Activated CD8-positive, alpha-beta memory T cell treated with anti-CD3 and anti-CD28 coated beads for 24 hours (primary cell): ENCODE measurements around the gene PPP1R9B.

Experiments
- DNase-seq: peaks from one replicate; pipeline ENCODE4 v3.0.0-alpha.2; 2020

The PPP1R9B gene

GRCh38 chr17:50187751-50188530 lies 37.5 kb upstream of the PPP1R9B start:
- DNase-seq: no peak

DNA sequence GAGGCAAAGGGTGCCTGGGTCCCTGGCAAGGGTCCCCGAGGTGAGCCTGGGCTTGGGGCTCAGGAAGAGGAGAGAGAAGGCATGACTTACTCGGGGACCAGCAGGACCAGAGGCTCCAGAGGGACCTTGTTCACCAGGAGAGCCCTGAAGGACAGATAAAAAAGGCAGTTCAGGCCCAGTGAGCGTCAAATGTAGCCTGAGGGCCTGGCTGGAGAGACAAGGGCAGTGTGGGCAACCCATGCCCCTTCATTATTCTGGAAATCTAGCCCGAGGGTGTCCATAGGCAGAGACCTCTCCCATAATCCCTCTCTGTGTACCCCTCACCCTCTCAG lies 36.9 kb upstream of the PPP1R9B start:
- no peak for DNase-seq

DNA sequence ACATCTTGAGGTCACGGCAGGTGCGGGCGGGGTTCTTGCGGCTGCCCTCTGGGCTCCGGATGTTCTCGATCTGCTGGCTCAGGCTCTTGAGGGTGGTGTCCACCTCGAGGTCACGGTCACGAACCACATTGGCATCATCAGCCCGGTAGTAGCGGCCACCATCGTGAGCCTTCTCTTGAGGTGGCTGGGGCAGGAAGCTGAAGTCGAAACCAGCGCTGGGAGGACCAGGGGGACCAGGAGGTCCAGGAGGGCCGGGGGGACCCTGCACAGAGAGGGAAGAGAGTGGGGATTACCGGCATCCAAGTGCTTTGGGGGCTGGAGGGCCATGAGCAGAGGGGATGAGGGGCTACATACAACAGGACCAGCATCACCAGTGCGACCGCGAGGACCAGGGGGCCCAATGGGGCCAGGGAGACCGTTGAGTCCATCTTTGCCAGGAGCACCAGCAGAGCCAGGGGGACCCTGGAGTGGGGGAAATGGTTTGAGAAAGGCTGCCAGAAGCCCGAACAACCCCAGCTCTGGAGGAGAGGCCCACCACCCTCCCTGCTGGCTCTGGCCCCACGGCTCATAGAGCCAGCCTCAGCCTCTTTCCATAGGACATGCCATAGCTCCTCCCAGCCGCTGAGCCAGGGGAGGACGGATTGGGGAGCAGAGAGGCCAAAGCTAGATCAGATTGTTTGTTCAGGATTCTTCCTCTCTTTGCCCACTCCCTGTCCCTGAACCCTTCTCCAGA lies 36.4 kb upstream of the PPP1R9B start:
- DNase-seq: no peak

- DNase-seq: no peak
Measured at GRCh38 chr17:50185631-50186471, 35.4 kb upstream of the PPP1R9B start.

DNA sequence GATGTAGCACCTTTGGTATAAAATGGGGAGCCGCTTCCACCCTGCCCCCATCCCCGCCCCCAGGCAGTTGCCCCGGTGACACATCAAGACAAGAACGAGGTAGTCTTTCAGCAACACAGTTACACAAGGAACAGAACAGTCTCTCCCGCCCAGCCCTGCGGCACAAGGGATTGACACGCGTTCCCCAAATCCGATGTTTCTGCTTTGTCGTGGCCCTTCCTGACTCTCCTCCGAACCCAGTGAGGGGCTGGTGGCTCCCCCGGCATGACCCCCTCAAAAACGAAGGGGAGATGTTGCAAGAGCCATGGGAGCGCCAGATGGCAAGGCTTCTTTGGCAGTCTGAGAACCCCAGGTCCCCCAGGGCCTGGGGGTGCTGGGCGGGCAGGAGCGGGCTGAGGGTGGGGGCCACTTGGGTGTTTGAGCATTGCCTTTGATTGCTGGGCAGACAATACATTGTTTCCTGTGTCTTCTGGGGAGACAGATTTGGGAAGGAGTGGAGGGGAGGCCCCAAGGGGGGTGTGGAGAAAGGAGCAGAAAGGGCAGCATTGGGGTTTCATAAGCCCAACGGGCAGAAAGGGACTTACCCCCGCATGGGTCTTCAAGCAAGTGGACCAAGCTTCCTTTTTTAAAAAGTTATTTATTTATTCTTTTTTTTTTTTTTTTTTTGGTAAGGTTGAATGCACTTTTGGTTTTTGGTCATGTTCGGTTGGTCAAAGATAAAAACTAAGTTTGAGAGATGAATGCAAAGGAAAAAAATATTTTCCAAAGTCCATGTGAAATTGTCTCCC lies 34.3 kb upstream of the PPP1R9B start:
- no peak for DNase-seq

GRCh38 chr17:50184064-50184463 lies 33.6 kb upstream of the PPP1R9B start:
- no peak for DNase-seq

- no peak for DNase-seq
Measured at GRCh38 chr17:50183421-50183994, 33.0 kb upstream of the PPP1R9B start.

- no peak for DNase-seq
Measured at GRCh38 chr17:50182783-50183420, 32.4 kb upstream of the PPP1R9B start.

DNA sequence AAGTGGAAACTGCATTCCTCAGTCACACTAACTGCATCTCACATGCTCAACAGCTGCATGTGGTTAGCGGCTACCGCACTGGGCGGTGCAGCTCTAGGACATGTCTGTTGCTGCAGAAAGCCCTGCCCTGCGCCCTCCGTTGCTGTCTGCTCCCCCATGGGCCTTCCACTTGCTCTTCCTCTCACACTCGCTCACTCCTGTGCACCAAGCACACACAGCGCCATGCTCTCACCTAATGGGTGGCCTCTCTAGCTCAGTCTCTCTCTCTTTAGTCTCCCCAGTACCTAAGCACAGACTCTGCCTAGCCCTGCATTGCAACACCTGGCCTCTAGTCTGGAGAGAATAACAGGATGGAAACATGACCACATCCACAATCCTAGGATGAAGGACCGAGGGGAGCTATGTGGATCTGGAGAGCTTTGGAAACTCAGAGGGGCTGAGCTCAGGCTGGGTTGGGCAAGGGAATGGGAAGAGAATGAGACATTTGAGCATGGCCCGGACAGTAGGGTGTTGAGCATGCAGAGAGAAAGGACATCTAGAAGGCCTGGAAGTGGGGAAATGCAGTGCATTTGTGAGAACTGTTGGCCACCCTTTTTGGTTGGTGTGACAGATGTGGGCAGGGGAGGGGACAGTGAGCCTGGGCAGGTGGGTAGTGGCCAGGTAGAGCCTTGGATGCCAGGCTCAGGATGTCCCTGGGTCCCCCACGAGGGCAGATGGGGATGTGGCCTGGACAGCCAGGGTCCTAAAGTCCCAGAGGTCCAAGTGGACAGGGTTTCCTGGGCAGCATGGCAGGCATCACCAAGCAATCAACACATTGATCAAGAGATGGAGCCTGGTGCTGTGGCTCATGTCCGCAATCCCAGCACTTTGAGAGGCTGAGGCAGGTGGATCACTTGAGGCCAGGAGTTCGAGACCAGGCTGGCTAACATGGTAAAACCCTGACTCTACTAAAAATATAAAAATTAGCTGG lies 31.4 kb upstream of the PPP1R9B start:
- DNase-seq: no peak

DNA sequence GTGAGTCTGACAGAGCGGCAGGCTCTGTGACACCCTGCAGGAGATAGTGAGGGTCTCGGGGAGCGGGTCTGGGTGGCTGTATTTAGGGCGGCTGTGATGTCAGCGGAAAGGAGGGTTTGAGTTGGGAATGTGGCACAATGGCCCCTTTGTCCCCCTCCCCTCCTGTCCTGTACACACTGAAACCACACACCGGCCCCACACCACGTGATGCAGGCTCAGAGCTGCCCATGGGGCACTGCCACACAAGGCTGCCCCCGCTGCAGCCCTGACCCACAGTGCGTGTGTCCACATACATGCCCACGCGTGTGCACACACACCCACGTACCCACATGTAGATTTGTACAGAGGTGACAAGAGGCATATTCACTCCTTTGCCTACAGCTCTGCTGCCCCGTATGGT lies 30.7 kb upstream of the PPP1R9B start:
- DNase-seq: no peak

DNA sequence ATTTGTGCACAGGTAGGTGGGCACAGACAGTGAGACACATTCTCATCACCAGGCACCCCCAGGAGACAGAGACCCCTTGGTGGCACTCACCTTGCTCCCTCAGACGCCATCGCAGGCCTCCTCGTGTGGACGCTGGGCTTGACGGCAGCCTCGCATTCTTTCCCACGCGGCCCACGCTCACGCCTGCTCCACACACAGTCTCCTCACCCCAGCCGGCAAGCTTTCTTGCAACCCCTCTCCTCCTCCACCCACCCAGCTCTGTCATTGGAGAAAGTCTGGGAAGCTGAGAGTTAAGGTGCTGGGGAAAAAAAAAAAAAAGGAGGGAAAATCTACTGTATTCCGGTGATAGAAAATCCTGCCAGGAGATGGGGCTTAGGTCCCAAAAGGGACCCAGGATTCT lies 30.1 kb upstream of the PPP1R9B start:
- no peak for DNase-seq

DNA sequence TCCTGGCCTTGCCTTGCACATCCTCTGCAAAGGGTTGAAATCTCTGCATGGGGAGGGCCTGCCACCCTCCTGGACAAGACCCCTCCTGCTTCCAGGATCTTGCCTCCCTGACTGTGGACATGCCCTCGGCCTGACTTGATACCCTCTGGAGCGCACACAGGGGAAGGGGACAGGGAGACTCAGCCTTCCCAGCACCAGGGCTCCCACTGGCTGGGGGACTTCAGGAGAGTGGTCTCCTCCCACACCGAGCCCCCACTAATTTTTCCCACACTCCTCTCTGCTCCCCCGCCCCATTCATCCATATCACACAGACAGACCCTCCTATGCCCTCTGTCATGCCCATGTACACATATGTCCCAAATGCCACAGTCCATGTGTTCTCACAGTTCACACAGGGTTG lies 29.6 kb upstream of the PPP1R9B start:
- no peak for DNase-seq

- DNase-seq: peak; percentile 77
Measured at GRCh38 chr17:50177983-50178834, 27.7 kb upstream of the PPP1R9B start.

GRCh38 chr17:50177476-50177875 lies 27.0 kb upstream of the PPP1R9B start:
- no peak for DNase-seq

DNA sequence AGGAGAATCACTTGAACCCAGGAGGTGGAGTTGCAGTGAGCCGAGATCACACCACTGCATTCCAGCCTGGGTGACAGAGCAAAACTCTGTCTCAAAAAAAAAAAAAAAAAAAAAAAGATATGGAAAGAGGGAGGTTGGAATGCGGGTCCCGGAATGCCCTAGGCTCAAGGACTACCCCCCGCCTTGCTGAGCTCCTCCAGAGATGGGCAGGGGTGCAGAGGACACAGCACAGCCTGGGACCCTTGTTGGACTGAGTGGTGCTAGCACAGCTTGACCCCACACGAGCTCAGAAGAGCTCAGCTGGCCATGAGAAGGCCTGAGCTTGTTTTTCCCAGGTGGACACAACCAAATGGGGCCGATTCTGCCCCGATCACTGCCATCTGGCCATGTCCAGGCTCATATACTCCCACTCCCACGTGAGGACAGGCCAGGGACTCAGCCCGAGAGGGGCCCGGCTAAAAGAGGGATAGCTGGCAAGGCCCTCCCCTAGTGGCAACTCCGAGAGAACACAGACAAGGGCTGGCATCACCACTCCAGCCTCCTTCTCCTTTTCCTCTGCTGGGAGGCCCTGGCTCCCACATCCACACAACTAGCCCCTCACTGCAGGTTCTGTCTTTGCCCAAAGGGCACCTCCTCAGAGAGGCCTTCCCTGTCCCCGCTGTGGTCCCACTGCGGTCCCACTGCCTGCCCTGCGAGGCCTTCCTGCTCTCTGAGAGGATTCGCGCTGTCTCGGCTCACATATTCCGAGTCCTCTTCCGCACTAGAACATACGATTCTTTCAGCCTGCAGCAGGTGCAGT lies 26.3 kb upstream of the PPP1R9B start:
- no peak for DNase-seq

GRCh38 chr17:50175035-50175807 lies 24.7 kb upstream of the PPP1R9B start:
- DNase-seq: no peak

GRCh38 chr17:50174444-50174843 lies 24.0 kb upstream of the PPP1R9B start:
- no peak for DNase-seq

- no peak for DNase-seq
Measured at GRCh38 chr17:50173335-50173941, 23.0 kb upstream of the PPP1R9B start.
